Stimulated activated CD4-positive, alpha-beta T cell treated with anti-CD3 and anti-CD28 coated beads, TNF-alpha, amount 100 ng/mL, for 24 hours (primary cell): ENCODE data around the gene PPP2R5A.
A peak's percentile ranks its signal among the peaks of the same experiment; 100 is the strongest.
"Not testable (repeated sequence)": the region's sequence is repeated elsewhere in the genome, so short reads cannot be mapped to it uniquely, and the experiment has no call there.

Source experiments
- DNase-seq, 3 experiments: peaks; one replicate each; pipeline ENCODE4 v3.0.0-alpha.2; 2020; ENCODE audit warnings: low read depth in 3 of 3

PPP2R5A gene

DNA sequence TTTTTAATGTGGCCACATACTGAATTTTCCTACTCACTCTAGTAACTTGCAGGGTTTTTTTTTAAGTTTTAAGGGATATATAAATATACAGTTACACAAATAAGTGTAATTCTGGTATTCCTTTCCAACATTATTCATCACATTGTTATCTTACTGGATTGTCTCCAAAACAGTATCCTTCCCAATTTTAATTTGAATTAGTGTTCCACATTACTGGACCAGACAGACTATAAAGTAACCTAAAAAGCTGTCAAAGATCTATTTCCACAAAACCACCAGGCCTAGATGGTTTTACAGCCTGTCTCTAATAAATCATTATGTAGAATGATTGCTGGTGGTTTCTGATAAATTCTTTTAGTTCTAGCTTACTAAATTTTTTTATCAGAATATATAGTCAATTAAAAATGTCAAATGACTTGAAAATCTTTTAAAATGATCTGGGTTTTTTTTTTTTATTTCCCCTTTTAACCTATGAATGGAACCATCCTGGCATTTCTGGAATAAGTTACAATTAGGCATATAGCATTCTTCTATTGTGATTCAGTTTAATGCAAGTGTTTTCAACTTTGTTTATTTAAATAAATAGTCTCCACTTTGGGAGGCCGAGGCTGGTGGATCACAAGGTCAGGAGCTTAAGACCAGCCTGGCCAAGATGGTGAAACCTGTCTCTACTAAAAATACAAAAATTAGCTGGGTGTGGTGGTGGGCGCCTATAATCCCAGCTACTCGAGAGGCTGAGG lies 70.2 kb downstream of the PPP2R5A start:
- no peak for DNase-seq

DNA sequence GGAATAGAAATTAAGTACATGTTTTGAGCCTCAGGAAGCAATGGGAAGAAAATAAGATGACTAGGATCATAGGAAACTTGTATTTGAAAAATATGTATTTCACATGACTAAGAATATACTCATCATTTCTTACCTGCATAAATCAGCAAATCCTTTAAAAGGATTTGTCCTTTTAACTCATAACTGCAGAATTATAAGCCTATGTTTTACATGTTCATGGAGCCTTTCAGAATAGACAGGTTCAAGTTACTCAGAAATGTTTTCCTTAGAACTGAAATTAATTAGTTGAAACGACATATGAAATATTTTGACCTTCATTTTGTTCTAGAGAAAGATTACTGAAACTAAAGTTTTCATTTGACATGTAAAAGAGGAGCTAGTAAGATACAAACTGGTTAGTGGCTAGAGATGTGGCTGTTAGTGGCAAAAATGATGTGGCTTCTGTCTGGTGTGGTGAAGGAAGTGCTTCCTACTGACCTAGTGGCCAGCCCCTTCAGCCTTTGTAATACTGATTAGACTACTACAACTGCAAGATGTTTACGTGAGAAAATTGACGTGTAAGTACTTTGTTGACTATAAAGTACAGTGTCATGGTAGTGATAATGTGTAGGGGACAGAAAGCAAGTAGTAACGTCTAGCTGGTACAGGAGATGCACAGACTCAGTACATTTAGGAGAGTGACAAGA lies 74.7 kb downstream of the PPP2R5A start:
- DNase-seq: no peak

GRCh38 chr1:212364985-212365384 lies 79.8 kb downstream of the PPP2R5A start:
- DNase-seq: no peak

- DNase-seq: no peak
Measured at GRCh38 chr1:212366901-212367300, 81.7 kb downstream of the PPP2R5A start.

DNA sequence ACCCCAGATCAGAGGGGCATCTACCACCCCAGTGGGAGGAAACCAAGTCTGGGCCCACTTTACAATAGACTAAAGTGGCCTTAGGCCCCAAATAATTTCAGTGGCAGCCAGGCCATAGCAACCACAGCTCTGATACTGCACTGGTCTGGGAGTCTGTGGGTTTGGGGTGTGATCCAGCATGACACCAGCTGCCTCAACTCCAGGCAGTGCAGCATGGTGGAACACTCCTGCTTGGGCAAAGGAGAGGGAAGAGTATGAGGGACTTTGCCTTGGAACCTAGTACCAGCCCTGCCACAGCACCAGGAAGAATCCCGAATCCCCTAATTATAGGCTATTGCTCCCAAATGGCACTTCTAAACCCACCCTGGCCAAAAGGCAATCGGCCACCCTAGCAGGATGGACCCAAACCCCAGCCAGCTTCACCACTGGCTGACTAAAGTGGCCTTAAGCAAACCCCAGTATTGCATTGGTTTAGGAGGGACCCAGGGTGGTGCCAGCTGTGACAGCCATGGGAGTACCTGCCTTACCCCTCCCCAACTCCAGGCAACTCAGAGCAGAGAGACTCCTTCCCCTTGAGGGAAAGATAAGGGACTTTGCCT lies 82.4 kb downstream of the PPP2R5A start:
- no peak for DNase-seq

DNA sequence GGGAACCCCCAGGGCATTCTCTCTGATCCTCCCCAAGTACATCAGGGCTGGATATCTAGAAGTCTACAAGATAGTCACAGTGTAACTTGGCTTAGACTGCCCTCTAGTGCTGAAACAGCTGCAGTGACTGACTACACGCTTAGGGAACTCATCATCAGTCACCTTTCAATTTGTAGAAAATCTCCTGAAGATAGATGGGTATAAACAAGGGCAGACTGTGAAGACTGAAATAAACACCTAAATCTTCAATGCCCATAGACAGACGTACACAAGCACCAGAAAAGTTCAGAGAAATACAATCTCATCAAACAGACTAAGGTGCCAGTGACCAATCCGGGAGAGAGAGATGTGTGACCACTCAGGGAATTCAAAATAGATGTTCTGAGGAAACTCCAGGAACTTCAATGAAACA lies 82.9 kb downstream of the PPP2R5A start:
- peak; percentile 18 to 51 (median 27) for DNase-seq

GRCh38 chr1:212375986-212376385 lies 90.8 kb downstream of the PPP2R5A start:
- DNase-seq: no peak

DNA sequence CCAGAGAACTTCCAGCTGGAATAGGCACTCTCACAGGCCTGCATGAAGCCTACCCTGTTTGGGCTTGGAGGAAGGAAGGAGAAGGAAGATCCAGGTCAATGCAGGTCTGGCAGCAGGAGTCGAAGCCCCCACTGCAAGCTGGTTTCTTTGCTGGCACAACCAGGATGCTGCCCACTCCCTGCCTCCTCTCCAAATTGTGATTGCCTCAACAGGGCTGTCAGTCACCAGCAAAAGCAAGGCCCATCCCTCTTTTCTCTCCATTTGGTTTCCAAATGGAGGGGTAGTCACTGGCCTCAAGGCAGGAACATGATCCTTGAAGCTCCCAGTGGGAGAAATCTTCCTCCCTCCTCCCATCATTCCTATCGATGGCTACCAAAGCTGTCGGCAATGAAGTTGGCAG lies 92.4 kb downstream of the PPP2R5A start:
- no peak for DNase-seq

- DNase-seq: no peak
Measured at GRCh38 chr1:212379366-212379765, 94.2 kb downstream of the PPP2R5A start.

- DNase-seq: no peak
Measured at GRCh38 chr1:212381397-212382035, 96.3 kb downstream of the PPP2R5A start.

- no peak for DNase-seq
Measured at GRCh38 chr1:212386029-212386428, 100.8 kb downstream of the PPP2R5A start.

- DNase-seq: no peak
Measured at GRCh38 chr1:212388985-212389716, 103.9 kb downstream of the PPP2R5A start.

DNA sequence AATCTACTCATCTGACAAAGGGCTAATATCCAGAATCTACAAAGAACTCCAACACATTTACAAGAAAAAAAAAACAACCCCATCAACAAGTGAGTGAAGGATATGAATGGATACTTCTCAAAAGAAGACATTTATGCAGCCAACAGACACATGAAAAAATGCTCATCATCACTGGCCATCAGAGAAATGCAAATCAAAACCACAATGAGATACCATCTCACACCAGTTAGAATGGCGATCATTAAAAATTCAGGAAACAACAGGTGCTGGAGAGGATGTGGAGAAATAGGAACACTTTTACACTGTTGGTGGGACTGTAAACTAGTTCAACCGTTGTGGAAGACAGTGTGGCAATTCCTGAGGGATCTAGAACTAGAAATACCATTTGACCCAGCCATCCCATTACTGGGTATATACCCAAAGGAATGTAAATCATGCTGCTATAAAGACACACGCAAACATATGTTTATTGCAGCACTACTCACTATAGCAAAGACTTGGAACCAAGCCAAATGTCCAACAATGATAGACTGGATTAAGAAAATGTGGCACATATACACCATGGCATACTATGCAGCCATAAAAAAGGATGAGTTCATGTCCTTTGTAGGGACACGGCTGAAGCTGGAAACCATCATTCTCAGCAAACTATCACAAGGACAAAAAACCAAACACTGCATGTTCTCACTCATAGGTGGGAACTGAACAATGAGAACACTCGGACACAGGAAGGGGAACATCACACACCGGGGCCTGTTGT lies 110.6 kb downstream of the PPP2R5A start:
- not testable (repeated sequence) for DNase-seq

DNA sequence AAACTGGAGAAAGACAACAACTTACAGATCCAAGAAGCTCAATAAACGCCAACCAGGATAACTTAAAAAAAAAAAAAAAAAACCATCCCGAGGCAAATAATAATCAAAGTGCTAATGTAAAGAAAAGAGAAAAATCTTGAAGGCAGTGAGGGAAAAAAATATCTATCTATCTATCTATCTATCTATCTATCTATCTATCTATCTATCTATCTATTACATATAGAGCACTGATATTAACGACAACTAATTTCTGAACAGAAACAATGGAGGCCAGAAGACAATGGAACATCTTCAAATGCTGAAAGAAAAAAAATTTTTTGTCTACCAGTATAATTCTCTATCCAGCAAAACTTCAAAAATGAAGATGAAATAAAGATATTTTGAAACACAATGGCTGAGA lies 111.4 kb downstream of the PPP2R5A start:
- DNase-seq: no peak

DNA sequence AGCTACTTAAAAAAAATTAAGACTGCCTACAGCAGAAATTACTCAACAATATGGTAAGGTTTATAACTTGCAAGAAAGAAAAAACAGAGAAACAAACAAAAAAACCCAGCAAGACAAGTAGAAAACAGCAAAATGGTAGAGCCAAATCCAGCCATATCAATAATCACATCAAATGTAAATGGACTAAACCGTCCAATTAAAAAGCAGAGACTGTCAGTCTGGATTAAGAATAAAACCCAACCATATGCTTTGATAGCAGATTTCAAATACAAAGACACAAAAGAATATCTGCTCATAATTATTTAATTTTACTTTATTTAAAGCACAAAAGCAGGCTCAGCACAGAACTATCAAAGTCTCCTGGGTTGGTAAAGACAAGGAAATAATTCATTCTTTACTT lies 112.0 kb downstream of the PPP2R5A start:
- no peak for DNase-seq

- DNase-seq: no peak
Measured at GRCh38 chr1:212401042-212401441, 115.8 kb downstream of the PPP2R5A start.

GRCh38 chr1:212401838-212402582 lies 116.8 kb downstream of the PPP2R5A start:
- DNase-seq: no peak

- no peak for DNase-seq
Measured at GRCh38 chr1:212402666-212403321, 117.6 kb downstream of the PPP2R5A start.

- no peak for DNase-seq
Measured at GRCh38 chr1:212410231-212410820, 125.1 kb downstream of the PPP2R5A start.
